Gastroesophageal sphincter (tissue), 3 donors: ENCODE measurements around the gene PRKAR1B.

ENCODE experiments used
- EP300 ChIP-seq: sonication (generic); formaldehyde crosslinking; IDR thresholded peaks from one replicate; pipeline ENCODE4 v1.6.1; 2017; ENCODE audit warnings: antibody characterized with exemption, mild to moderate bottlenecking
- POLR2A ChIP-seq, 2 donors: fragments of 450-650 bp; IDR thresholded peaks; one replicate each; pipeline ENCODE4 v1.6.1; 2017; ENCODE audit warnings: antibody characterized with exemption in 2 of 2, mild to moderate bottlenecking in 2 of 2, moderate library complexity in 1 of 2
- TF ChIP-seq, protein P1 (sequence below), 4 experiments: fragments of 200-600 bp in 2 of 4; fragments of 450-650 bp in 2 of 4; sonication (generic) in 1 of 4; IDR thresholded peaks; one replicate each; pipeline ENCODE4 v1.5.1; 2017 to 2019; ENCODE audit warnings: antibody characterized with exemption in 4 of 4, mild to moderate bottlenecking in 2 of 4, moderate library complexity in 2 of 4

- TF ChIP-seq, protein P1, sequence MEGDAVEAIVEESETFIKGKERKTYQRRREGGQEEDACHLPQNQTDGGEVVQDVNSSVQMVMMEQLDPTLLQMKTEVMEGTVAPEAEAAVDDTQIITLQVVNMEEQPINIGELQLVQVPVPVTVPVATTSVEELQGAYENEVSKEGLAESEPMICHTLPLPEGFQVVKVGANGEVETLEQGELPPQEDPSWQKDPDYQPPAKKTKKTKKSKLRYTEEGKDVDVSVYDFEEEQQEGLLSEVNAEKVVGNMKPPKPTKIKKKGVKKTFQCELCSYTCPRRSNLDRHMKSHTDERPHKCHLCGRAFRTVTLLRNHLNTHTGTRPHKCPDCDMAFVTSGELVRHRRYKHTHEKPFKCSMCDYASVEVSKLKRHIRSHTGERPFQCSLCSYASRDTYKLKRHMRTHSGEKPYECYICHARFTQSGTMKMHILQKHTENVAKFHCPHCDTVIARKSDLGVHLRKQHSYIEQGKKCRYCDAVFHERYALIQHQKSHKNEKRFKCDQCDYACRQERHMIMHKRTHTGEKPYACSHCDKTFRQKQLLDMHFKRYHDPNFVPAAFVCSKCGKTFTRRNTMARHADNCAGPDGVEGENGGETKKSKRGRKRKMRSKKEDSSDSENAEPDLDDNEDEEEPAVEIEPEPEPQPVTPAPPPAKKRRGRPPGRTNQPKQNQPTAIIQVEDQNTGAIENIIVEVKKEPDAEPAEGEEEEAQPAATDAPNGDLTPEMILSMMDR (IDR thresholded peaks at IDR 0.05), result no peak
- TF ChIP-seq POLR2A (IDR thresholded peaks at IDR 0.05) (no peak), EP300 (no peak)
Measured at GRCh38 chr7:576524-577277, 150.4 kb downstream of the PRKAR1B start.
